Endothelial cell of umbilical vein (primary cell): ENCODE data around the gene SMIM33. TPM values are rescaled to one million over a fixed set of nuclear protein-coding genes. Genes with fewer than 3 reads are reported as not detected.

Source experiments
- BruUV-seq: library from RNA; stranded (reverse); fragments of 400-500 nt; replicated peaks from 2 replicates; lab custom pipeline; 2021; lab: Mats Ljungman, UMichigan
- CTCF ChIA-PET: fragments of 300-600, 350-600 bp; sonication (Branson Sonifier 250); formaldehyde crosslinking; loops from one replicate; lab custom pipeline; 2021; ENCODE audit warnings: antibody characterized with exemption, inconsistent platforms; lab: Charles Lee
- POLR2A ChIA-PET: fragments of 300-600, 350-600 bp; sonication (Branson Sonifier 250); formaldehyde crosslinking; loops from one replicate; lab custom pipeline; 2021; ENCODE audit warnings: antibody characterized with exemption, inconsistent platforms; lab: Charles Lee
- DNase-seq: peaks from one replicate; pipeline ENCODE4 v3.0.0-alpha.2; 2011; ENCODE audit warnings: low read depth, low spot score
- FAIRE-seq: peaks from 2 replicates; lab custom pipeline; 2011; peaks lifted over from hg19 to GRCh38; lab: Jason Lieb, UNC
- H2AFZ ChIP-seq: 2 replicates; pipeline ENCODE4 v1.6.0; 2012; ENCODE audit warnings: low read depth, low read length, control low read depth, inconsistent platforms
- H3K27ac ChIP-seq: 2 replicates; pipeline ENCODE4 v1.5.1; 2011; ENCODE audit warnings: low read depth, mild to moderate bottlenecking, control low read depth, low read length, moderate library complexity; ENCODE audit not compliant: insufficient read depth
- H3K27me3 ChIP-seq, 2 experiments: 2 replicates each; pipeline versions ENCODE4 v1.6.0 to v1.6.1; 2011; ENCODE audit warnings: low read length in 2 of 2, mixed read lengths in 1 of 2; ENCODE audit not compliant: control insufficient read depth in 2 of 2, insufficient read depth in 2 of 2
- H3K36me3 ChIP-seq, 2 experiments: 2 replicates in 1 of 2; 3 replicates in 1 of 2; pipeline ENCODE4 v1.5.1; 2011; ENCODE audit warnings: low read length in 2 of 2, mild to moderate bottlenecking in 1 of 2, moderate library complexity in 1 of 2; ENCODE audit not compliant: control insufficient read depth in 2 of 2, insufficient read depth in 2 of 2; ENCODE audit errors: extremely low read depth in 1 of 2
- H3K4me1 ChIP-seq: 3 replicates; pipeline ENCODE4 v1.5.1; 2011; ENCODE audit warnings: mild to moderate bottlenecking, low read length; ENCODE audit not compliant: control insufficient read depth, insufficient read depth; ENCODE audit errors: extremely low read depth
- H3K4me2 ChIP-seq: 2 replicates; pipeline ENCODE4 v1.6.1; 2011; ENCODE audit warnings: low read length, control low read depth, mixed read lengths; ENCODE audit not compliant: insufficient read depth
- H3K4me3 ChIP-seq, 3 experiments: fragments of 200-600 bp in 1 of 3; sonication (generic), shearing (Covaris generic) in 1 of 3; replicated peaks in 1 of 3; 2 replicates each; pipeline ENCODE4 v1.5.1; 2011 to 2016; ENCODE audit warnings: control low read depth in 3 of 3, low read length in 3 of 3, mild to moderate bottlenecking in 2 of 3, inconsistent platforms in 1 of 3, low read depth in 1 of 3, moderate library complexity in 1 of 3; ENCODE audit not compliant: insufficient read depth in 1 of 3
- H3K79me2 ChIP-seq: 2 replicates; pipeline ENCODE4 v1.6.0; 2012; ENCODE audit warnings: low read length, inconsistent platforms; ENCODE audit not compliant: control insufficient read depth, insufficient read depth
- H3K9ac ChIP-seq: replicated peaks from 2 replicates; pipeline ENCODE3; 2011; ENCODE audit warnings: low read length, control low read depth; ENCODE audit not compliant: insufficient read depth; ENCODE audit errors: extremely low read depth
- H3K9me1 ChIP-seq: replicated peaks from 3 replicates; pipeline ENCODE4 v1.6.0; 2011; ENCODE audit warnings: mild to moderate bottlenecking, low read length; ENCODE audit not compliant: control insufficient read depth, insufficient read depth; ENCODE audit errors: extremely low read depth
- H3K9me3 ChIP-seq: replicated peaks from 2 replicates; pipeline ENCODE4 v1.5.1; 2012; ENCODE audit warnings: low read length, inconsistent platforms; ENCODE audit not compliant: control insufficient read depth, insufficient read depth
- H4K20me1 ChIP-seq: replicated peaks from 2 replicates; pipeline ENCODE3; 2011; ENCODE audit warnings: mild to moderate bottlenecking, low read length; ENCODE audit not compliant: control insufficient read depth, insufficient read depth; ENCODE audit errors: extremely low read depth
- EZH2 ChIP-seq: IDR thresholded peaks from 2 replicates; pipeline ENCODE4 v1.6.1; 2012; ENCODE audit warnings: borderline replicate concordance, low read depth, mild to moderate bottlenecking, moderate library complexity, low read length, inconsistent platforms; ENCODE audit not compliant: severe bottlenecking
- FOS ChIP-seq: IDR thresholded peaks from 2 replicates; pipeline ENCODE4 v1.6.1; 2011; ENCODE audit warnings: mild to moderate bottlenecking, low read length, moderate library complexity, borderline replicate concordance; ENCODE audit not compliant: insufficient read depth
- GATA2 ChIP-seq: IDR thresholded peaks from 2 replicates; pipeline ENCODE4 v1.7.0; 2011; ENCODE audit warnings: low read depth, mild to moderate bottlenecking, moderate library complexity, mixed read lengths, low read length; ENCODE audit not compliant: insufficient read length, insufficient read depth
- POLR2A ChIP-seq: IDR thresholded peaks from 2 replicates; pipeline ENCODE4 v1.6.1; 2012; ENCODE audit warnings: low read depth, mild to moderate bottlenecking, control low read depth, low read length
- POLR2AphosphoS5 ChIP-seq: IDR thresholded peaks from 2 replicates; pipeline ENCODE4 v1.6.1; 2012; ENCODE audit warnings: low read depth, mild to moderate bottlenecking, control low read depth, low read length, moderate library complexity; ENCODE audit not compliant: insufficient read depth
- dilution Hi-C: fragments of 300-500 bp; cut with MboI; formaldehyde crosslinking; loops from one replicate; pipeline ENCODE4 v1.15.0; 2019; ENCODE audit warnings: low sequenced_read_pairs; ENCODE audit not compliant: extremely low pct_ligation_motif_present
- intact Hi-C: fragments of 100-400 bp; cut with micrococcal nuclease; formaldehyde crosslinking; loops from one replicate; pipeline ENCODE4 v1.10.0; 2022
- polyA plus RNA-seq, 4 experiments: library from polyadenylated mRNA; depleted of rRNA in 3 of 4; stranded (reverse) in 3 of 4; unstranded in 1 of 4; fragments of >200 nt; gene quantifications; 2 replicates each; pipeline versions ENCODE4 v1.2.1 to v1.2.3, GENCODE V29; 2011 to 2012; ENCODE audit warnings: missing spikeins in 1 of 4
- total RNA-seq: library from RNA; stranded (reverse); gene quantifications from 2 replicates; pipeline ENCODE4 v1.2.3, GENCODE V29; 2021
- TF ChIP-seq, protein P1 (sequence below): IDR thresholded peaks from 2 replicates; pipeline ENCODE4 v1.6.1; 2011; ENCODE audit not compliant: insufficient read depth, insufficient read length
- TF ChIP-seq, protein P2 (sequence below), 2 donors: IDR thresholded peaks; 1 replicate in 1 of 2; 2 replicates in 1 of 2; pipeline ENCODE4 v1.5.1; 2011; ENCODE audit warnings: low read length in 2 of 2, mild to moderate bottlenecking in 2 of 2, moderate library complexity in 2 of 2, control low read depth in 1 of 2, inconsistent platforms in 1 of 2, low read depth in 1 of 2; ENCODE audit not compliant: insufficient read depth in 1 of 2; ENCODE audit errors: extremely low read depth in 1 of 2

SMIM33 gene
- total and polyA plus RNA-seq, 2 donors (not counting 3 experiments of a cell fraction or from before 2014, with no cell fraction given), result not detected

DNA sequence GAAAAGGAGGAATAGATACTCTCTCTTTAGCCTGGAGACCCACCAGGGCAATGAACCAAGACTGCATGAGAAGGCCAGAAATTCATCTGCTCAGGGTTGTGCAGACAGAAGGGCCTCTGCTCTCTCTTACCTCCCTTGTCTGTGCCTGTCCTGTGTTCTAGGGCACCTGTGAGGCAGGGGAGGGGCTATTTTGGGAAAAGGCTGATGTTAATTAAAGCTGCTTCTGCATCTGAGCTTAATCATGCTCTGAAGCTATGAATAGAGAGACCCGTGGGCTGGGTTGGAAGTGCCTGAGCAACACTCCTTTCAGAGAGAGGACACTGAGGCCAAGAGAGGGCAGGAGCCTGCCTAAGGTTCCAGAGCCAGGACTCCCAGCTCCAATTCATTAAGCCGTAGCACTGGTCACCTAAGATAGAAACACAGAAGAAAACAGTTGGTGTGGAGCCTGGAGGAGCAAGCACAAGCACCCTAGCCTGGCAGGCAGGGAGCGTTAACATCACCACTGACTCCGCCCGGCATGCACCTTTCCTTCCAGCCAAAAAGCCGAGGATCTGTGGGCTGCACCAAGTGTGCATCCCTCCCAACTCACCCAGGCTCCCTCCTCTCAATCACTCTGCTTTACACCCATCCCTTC is 43.2 kb downstream of the SMIM33 start:
- no peak overlapping the region for H3K4me2 ChIP-seq
- intact Hi-C loops, result loop anchor here (1.0 to 2.0 kb wide), 6 partner anchors 18 to 92 kb away; partner anchors contain the start of genes ECSCR and STING1

DNA sequence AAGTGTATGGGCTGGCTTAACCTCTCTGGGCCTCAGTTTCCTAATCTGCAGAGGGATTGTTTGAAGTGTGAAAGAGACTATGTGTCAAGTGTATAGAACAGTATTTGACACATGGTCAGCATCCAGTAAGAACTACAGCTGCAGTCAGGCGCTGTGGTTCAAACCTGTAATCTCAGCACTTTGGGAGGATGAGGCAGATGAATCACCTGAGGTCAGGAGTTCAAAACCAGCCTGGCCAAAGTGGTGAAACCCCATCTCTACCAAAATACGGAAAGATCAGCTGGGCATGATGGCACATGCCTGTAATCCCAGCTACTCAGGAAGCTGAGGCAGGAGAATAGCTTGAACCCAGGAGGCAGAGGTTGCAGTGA is 43.7 kb downstream of the SMIM33 start:
- H3K9me3 ChIP-seq, result no peaks in the 10 kb centered on the region
- H3K4me1 ChIP-seq, result peaks cover 7% of the 10 kb centered on the region
- H3K4me3 ChIP-seq, result no peak overlapping the region
- TF ChIP-seq, protein P1, sequence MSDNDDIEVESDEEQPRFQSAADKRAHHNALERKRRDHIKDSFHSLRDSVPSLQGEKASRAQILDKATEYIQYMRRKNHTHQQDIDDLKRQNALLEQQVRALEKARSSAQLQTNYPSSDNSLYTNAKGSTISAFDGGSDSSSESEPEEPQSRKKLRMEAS, result no peak
- TF ChIP-seq EZH2 (no peak), FOS (no peak), POLR2AphosphoS5 (no peak), POLR2A (no peak)
- TF ChIP-seq, protein P2, sequence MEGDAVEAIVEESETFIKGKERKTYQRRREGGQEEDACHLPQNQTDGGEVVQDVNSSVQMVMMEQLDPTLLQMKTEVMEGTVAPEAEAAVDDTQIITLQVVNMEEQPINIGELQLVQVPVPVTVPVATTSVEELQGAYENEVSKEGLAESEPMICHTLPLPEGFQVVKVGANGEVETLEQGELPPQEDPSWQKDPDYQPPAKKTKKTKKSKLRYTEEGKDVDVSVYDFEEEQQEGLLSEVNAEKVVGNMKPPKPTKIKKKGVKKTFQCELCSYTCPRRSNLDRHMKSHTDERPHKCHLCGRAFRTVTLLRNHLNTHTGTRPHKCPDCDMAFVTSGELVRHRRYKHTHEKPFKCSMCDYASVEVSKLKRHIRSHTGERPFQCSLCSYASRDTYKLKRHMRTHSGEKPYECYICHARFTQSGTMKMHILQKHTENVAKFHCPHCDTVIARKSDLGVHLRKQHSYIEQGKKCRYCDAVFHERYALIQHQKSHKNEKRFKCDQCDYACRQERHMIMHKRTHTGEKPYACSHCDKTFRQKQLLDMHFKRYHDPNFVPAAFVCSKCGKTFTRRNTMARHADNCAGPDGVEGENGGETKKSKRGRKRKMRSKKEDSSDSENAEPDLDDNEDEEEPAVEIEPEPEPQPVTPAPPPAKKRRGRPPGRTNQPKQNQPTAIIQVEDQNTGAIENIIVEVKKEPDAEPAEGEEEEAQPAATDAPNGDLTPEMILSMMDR (IDR thresholded peaks at IDR 0.05; ENCODE audit: extremely low read depth in 1 of 2, insufficient read depth in 1 of 2, low read depth in 1 of 2, low read length in 2 of 2), result no peak
- H4K20me1 ChIP-seq, result no peaks in the 10 kb centered on the region
- dilution Hi-C loops, result no loop called here
- CTCF ChIA-PET, result interaction anchor here (1.0 to 4.9 kb wide), 7 partner anchors 9 to 92 kb away, joined by 3 to 59 read pairs (median 8); partner anchors contain the start of gene STING1
- H3K9ac ChIP-seq, result no peak overlapping the region
- BruUV-seq, result no TSS peak
- no peaks in the 10 kb centered on the region for H3K79me2 ChIP-seq
- no peaks in the 10 kb centered on the region for H3K36me3 ChIP-seq
- no peak overlapping the region for H3K27ac ChIP-seq
- DNase-seq, result no peak
- H2AFZ ChIP-seq, result no peak overlapping the region
- POLR2A ChIA-PET, result interaction anchor here (1.7 kb wide), 1 partner anchor 92 kb away, joined by 5 read pairs; no protein-coding TSS in a partner anchor
- no peak overlapping the region for H3K4me2 ChIP-seq
- H3K9me1 ChIP-seq, result no peaks in the 10 kb centered on the region
- no peaks in the 10 kb centered on the region for H3K27me3 ChIP-seq
- FAIRE-seq, result no peak
- intact Hi-C loops, result no loop called here

More for the DNA sequence above, 43.2 kb downstream of the SMIM33 start:
- H3K9me3 ChIP-seq, result no peaks in the 10 kb centered on the region
- no peak overlapping the region for H3K4me3 ChIP-seq
- DNase-seq, result no peak
- H3K79me2 ChIP-seq, result no peaks in the 10 kb centered on the region
- FAIRE-seq, result peak; percentile 31
- ChIA-PET CTCF (interaction anchor here (0.6 to 4.9 kb wide), 32 partner anchors 9 to 121 kb away, joined by 3 to 191 read pairs (median 5); partner anchors contain the start of genes DNAJC18, ECSCR, STING1 and UBE2D2), POLR2A (interaction anchor here (0.8 to 1.7 kb wide), 4 partner anchors 51 to 92 kb away, joined by 3 to 7 read pairs (median 5); partner anchors contain the start of genes DNAJC18 and ECSCR)
- H3K9me1 ChIP-seq, result no peaks in the 10 kb centered on the region
- peaks cover 7% of the 10 kb centered on the region for H3K4me1 ChIP-seq
- no TSS peak for BruUV-seq
- no peak overlapping the region for H2AFZ ChIP-seq
- TF ChIP-seq, protein P2 (IDR thresholded peaks at IDR 0.05; ENCODE audit: extremely low read depth in 1 of 2, insufficient read depth in 1 of 2, low read depth in 1 of 2, low read length in 2 of 2), result no peak
- TF ChIP-seq GATA2, result no peak
- H3K27me3 ChIP-seq, result no peaks in the 10 kb centered on the region
- H4K20me1 ChIP-seq, result no peaks in the 10 kb centered on the region
- no peak overlapping the region for H3K27ac ChIP-seq
- H3K36me3 ChIP-seq, result no peaks in the 10 kb centered on the region
- no peak overlapping the region for H3K9ac ChIP-seq
- dilution Hi-C loops, result no loop called here
